GM18519 (cell line): ENCODE results near the gene TBC1D4.
"Not testable (repeated sequence)": the region's sequence is repeated elsewhere in the genome, so short reads cannot be mapped to it uniquely, and the experiment has no call there.

ENCODE experiments used
- ATAC-seq: cut with Tn5 transposase; IDR thresholded peaks from one replicate; pipeline ENCODE4 v1.9.1; 2021; ENCODE audit warnings: mild to moderate bottlenecking, moderate library complexity; ENCODE audit not compliant: unreplicated experiment, low FRiP score

The TBC1D4 gene

DNA sequence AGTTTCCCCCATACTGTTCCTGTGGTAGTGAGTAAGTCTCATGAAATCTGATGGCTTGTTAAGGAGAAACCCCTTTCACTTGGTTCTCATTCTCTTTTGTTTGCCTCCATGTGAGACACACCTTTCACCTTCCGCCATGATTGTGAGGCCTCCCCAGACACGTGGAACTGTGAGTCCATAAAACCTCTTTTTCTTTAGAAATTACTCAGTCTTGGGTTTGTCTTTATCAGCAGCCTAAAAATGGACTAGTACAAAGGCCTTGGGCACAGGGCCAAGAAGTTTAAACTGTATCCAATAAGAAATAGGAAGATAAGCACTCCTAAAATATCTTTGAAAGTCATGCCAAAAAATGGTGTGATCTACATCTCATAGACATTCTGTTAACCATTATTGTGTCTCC is 176.9 kb downstream of the TBC1D4 start:
- no peak for ATAC-seq

GRCh38 chr13:75303263-75303662 is 178.7 kb downstream of the TBC1D4 start:
- no peak for ATAC-seq

GRCh38 chr13:75302071-75302698 is 179.8 kb downstream of the TBC1D4 start:
- no peak for ATAC-seq

GRCh38 chr13:75299913-75300862 is 181.8 kb downstream of the TBC1D4 start:
- ATAC-seq: no peak

GRCh38 chr13:75299246-75299645 is 182.7 kb downstream of the TBC1D4 start:
- ATAC-seq: no peak

DNA sequence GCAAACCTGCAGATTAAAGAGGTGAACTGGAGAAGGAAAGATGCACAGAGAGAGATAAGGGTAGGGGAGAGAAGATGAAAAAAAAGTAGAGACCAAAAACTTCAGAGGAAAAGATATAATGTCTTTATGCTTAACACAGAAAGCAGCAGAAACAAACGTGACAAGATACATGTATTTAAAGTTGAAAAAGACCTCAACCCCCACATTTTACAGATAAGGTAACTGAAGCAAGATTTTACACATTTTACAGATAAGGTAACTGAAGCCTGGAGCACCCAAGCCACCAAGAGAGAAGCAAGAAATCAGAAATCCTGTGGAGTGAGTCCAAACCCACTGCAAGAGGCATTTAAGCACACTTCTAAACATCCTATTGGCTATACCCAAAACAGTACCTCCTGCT is 185.3 kb downstream of the TBC1D4 start:
- no peak for ATAC-seq

GRCh38 chr13:75295201-75295600 is 186.8 kb downstream of the TBC1D4 start:
- ATAC-seq: no peak

- no peak for ATAC-seq
These were observed 187.9 kb downstream of the TBC1D4 start for GRCh38 chr13:75294110-75294509.

DNA sequence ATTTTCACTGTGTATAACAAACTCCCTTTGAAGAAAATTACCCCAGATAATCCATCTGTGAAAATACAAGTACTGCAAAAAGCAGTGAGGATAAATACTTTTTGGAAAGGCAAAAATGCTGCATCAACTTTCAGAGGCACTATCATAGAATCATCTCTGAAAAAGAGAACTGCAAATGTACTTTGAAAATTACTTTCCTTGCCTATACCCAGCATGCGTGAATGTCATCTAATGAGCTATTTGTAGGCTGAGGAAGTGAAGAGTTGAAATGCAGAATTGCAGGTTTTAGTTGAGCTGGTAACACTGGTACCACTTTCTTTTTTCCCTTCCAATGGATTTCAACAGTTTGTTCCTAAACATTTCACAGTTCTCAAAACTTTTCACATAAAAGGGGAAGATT is 196.7 kb downstream of the TBC1D4 start:
- ATAC-seq: peak; percentile 63

DNA sequence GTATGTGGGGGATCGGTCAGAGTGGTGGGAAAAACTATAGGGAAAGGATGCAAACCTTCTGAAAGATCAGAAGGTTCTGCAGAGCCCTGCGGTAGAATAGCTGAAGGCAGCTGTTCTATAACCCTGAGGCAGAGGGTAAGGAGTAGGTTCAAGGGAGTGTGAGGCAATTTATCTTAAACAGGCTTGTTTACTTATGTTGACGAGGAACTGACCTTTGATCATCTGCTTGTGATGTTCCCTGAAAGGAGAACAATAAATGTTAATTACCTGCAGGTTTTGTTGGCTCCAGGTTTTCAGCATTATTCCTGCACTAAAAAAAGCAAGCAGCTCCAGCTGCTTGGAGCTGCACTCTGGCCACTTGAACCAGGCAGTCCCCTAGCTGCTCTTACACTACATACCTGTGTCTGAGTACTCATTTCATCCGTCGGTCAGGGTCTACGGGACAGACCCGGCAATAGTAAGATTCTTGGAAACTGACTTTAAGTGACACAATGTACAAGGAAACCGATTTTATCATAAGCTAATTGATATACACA is 202.1 kb downstream of the TBC1D4 start:
- ATAC-seq: no peak

DNA sequence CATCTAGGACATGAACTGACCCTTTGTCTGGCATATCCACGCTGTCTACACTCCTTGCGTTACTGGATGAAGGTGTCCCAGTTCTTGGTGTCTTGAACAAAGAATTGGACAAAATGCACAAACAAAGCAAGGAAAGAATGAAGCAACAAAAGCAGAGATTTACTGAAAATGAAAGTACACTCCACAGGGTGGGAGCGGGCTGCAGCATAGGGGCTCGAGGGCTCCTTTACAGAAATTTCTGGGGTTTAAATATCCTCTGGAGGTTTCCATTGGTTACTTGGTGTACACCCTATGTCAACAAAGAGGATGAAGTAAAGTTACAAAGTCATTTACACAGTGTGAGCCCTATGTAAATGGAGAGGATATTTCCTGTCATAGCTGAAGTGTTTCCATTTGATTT is 208.3 kb downstream of the TBC1D4 start:
- not testable (repeated sequence) for ATAC-seq

GRCh38 chr13:75271846-75272245 is 210.1 kb downstream of the TBC1D4 start:
- ATAC-seq: no peak

GRCh38 chr13:75268481-75268880 is 213.5 kb downstream of the TBC1D4 start:
- ATAC-seq: not testable (repeated sequence)

DNA sequence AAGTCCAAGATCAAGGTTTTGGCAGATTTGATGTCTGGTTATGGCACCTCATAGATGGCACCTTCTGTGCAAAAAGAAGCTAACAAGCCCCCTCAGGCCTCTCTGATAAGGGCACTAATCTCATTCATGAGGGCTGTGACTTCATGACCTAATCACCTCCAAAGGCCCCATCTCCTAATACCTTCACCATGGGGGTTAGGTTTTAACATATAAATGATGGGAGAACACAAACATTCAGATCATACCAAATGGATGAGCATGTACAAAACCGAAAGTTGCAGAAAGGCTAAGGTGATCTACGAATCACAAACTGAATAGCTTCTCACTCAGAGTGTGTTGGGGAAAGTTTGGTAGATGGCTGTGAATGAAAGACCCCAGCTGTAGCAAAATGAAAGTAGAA is 217.4 kb downstream of the TBC1D4 start:
- ATAC-seq: no peak

- ATAC-seq: no peak
These were observed 218.1 kb downstream of the TBC1D4 start for GRCh38 chr13:75263741-75264407.

DNA sequence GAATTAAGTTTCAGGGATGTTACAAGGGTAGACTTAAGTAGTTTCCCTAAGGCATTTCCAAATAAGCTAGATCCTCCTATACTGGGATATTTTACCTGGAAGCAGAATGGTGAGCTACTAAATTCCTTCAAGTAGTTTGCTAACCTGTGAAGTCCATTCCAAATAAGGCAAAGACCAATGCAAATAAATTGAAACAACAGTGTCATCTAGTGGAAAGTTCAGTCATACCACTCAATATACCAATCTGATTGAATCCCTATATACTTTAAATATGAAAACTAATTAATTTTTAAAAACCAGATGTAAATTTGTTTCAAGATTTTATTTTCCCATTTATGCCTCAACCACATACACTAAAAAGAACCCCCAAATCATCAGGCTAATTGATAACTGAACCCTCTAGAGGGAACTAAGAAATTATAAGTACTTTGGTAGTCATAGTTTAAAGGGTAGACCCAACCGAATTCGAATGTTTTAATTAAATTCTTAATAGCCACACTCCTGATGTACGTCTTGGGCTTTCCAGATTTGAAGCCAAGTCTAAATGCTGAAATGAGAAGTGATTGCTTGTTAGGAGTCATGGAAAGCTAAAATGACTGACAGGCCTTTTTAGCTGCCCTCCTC is 223.7 kb downstream of the TBC1D4 start:
- peak; percentile 65 for ATAC-seq

- ATAC-seq: no peak
These were observed 225.0 kb downstream of the TBC1D4 start for GRCh38 chr13:75256922-75257321.

DNA sequence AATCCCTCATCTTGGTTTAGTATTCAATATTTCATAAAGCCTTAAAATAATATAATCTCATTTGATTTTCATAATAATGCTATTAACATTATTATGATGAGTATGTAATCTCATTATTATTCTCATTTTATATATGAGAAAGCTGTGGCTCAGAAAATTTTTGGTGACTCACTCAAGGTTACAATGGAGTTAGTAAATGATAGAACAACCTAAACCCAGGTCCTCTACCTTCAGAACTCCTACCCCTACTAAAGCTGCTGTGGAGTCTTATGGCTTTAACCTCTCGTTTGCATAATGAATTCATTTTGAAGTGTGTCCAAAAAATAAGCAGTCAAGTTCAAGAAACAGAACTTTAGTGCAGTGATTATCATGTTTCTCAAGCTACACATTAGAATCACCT is 226.3 kb downstream of the TBC1D4 start:
- no peak for ATAC-seq

GRCh38 chr13:75255147-75255546 is 226.8 kb downstream of the TBC1D4 start:
- ATAC-seq: no peak

GRCh38 chr13:75251188-75251587 is 230.8 kb downstream of the TBC1D4 start:
- no peak for ATAC-seq
